ENCODE data around the gene NAT9.

GRCh38 chr17:74807441-74807840 is 31.3 kb upstream of the NAT9 start:
- TF ChIP-seq REST (IDR thresholded peaks at IDR 0.05; ENCODE audit: low read depth) (no peak), MAX (IDR thresholded peaks at IDR 0.05) (no peak), TAF1 (IDR thresholded peaks at IDR 0.05; ENCODE audit: low read depth) (no peak), CEBPB (IDR thresholded peaks at IDR 0.05) (no peak), USF1 (IDR thresholded peaks at IDR 0.05) (no peak), YY1 (IDR thresholded peaks at IDR 0.05; ENCODE audit: low read depth) (no peak), RAD21 (IDR thresholded peaks at IDR 0.05; ENCODE audit: low read depth) (no peak), CREB1 (IDR thresholded peaks at IDR 0.05; ENCODE audit: low read depth) (no peak), EP300 (IDR thresholded peaks at IDR 0.05; ENCODE audit: borderline replicate concordance) (no peak), ZBTB7A (IDR thresholded peaks at IDR 0.05; ENCODE audit: low read depth) (no peak), NFIC (IDR thresholded peaks at IDR 0.05) (no peak), TEAD4 (IDR thresholded peaks at IDR 0.05) (no peak), EGR1 (IDR thresholded peaks at IDR 0.05) (no peak), TCF12 (IDR thresholded peaks at IDR 0.05; ENCODE audit: low read depth) (no peak)
